HepG2 (cell line): ENCODE results near the gene TMTC1.

Experiments used
- GATAD2A ChIP-seq: IDR thresholded peaks from 2 replicates; pipeline ENCODE4 v1.6.1; 2016
- HOXA7 ChIP-seq: sonication (generic); formaldehyde crosslinking; IDR thresholded peaks from 2 replicates; pipeline ENCODE4 v1.8.1; 2022; ENCODE audit warnings: mild to moderate bottlenecking, missing genetic modification reagents, moderate library complexity
- MZF1 ChIP-seq: sonication (generic); formaldehyde crosslinking; IDR thresholded peaks from 2 replicates; pipeline ENCODE4 v1.8.1; 2023; ENCODE audit warnings: mild to moderate bottlenecking, missing genetic modification reagents, borderline replicate concordance
- POLR2AphosphoS5 ChIP-seq: IDR thresholded peaks from 2 replicates; pipeline ENCODE4 v1.6.1; 2012; ENCODE audit warnings: low read depth, low read length
- ZSCAN5A ChIP-seq: sonication (generic); formaldehyde crosslinking; IDR thresholded peaks from 2 replicates; pipeline ENCODE4 v1.8.0; 2022; ENCODE audit warnings: mild to moderate bottlenecking, missing genetic modification reagents, borderline replicate concordance
- TF ChIP-seq, protein P1 (sequence below): sonication (generic); formaldehyde crosslinking; IDR thresholded peaks from 2 replicates; pipeline ENCODE4 v1.4.0; 2020; ENCODE audit warnings: missing genetic modification reagents
- TF ChIP-seq, protein P2 (sequence below): sonication (generic); formaldehyde crosslinking; IDR thresholded peaks from 2 replicates; pipeline ENCODE4 v1.5.0; 2020; ENCODE audit warnings: mild to moderate bottlenecking, missing genetic modification reagents, moderate library complexity

GRCh38 chr12:29731591-29731990 is 52.2 kb downstream of the TMTC1 start:
- TF ChIP-seq MZF1 (CRISPR knock-in tag): no peak
- no peak for TF ChIP-seq HOXA7 (CRISPR knock-in tag)
- TF ChIP-seq GATAD2A (CRISPR knock-in tag): no peak
- TF ChIP-seq, protein P1, sequence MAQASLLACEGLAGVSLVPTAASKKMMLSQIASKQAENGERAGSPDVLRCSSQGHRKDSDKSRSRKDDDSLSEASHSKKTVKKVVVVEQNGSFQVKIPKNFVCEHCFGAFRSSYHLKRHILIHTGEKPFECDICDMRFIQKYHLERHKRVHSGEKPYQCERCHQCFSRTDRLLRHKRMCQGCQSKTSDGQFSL: no peak
- TF ChIP-seq ZSCAN5A (CRISPR knock-in tag): no peak
- no peak for TF ChIP-seq POLR2AphosphoS5
- TF ChIP-seq, protein P2, sequence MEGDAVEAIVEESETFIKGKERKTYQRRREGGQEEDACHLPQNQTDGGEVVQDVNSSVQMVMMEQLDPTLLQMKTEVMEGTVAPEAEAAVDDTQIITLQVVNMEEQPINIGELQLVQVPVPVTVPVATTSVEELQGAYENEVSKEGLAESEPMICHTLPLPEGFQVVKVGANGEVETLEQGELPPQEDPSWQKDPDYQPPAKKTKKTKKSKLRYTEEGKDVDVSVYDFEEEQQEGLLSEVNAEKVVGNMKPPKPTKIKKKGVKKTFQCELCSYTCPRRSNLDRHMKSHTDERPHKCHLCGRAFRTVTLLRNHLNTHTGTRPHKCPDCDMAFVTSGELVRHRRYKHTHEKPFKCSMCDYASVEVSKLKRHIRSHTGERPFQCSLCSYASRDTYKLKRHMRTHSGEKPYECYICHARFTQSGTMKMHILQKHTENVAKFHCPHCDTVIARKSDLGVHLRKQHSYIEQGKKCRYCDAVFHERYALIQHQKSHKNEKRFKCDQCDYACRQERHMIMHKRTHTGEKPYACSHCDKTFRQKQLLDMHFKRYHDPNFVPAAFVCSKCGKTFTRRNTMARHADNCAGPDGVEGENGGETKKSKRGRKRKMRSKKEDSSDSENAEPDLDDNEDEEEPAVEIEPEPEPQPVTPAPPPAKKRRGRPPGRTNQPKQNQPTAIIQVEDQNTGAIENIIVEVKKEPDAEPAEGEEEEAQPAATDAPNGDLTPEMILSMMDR (CRISPR knock-in tag): no peak
